Heart left ventricle (tissue), 16 donors: ENCODE results near the gene GRIK1. TPM values are rescaled to one million over a fixed set of nuclear protein-coding genes. Genes with fewer than 3 reads are reported as not detected.

Experiments
- ATAC-seq, 4 donors: fragments of 200-7000 bp; cut with Tn5 transposase; one replicate each; pipeline ENCODE4 v1.9.1; 2020 to 2022; ENCODE audit warnings: moderate library complexity in 4 of 4, mild to moderate bottlenecking in 3 of 4, moderate number of reproducible peaks in 1 of 4
- DNase-seq, 5 donors: peaks; one replicate each; pipeline ENCODE4 v3.0.0-alpha.2; 2020
- H3K27ac ChIP-seq, 12 donors: fragments of 200-600 bp; sonication (generic) in 4 of 12; one replicate each; pipeline versions ENCODE4 v1.5.0 to v1.8.0; 2016 to 2022; ENCODE audit warnings: mild to moderate bottlenecking in 2 of 12
- H3K27me3 ChIP-seq, 9 donors: fragments of 200-600 bp; sonication (generic) in 2 of 9; one replicate each; pipeline versions ENCODE4 v1.5.1 to v1.8.0; 2016 to 2022; ENCODE audit warnings: mild to moderate bottlenecking in 3 of 9
- H3K36me3 ChIP-seq, 9 donors: fragments of 200-600 bp; sonication (generic) in 2 of 9; one replicate each; pipeline versions ENCODE4 v1.5.0 to v1.8.0; 2018 to 2022; ENCODE audit warnings: mild to moderate bottlenecking in 2 of 9
- H3K4me1 ChIP-seq, 12 donors: fragments of 200-600 bp; sonication (generic) in 4 of 12; one replicate each; pipeline versions ENCODE4 v1.5.0 to v1.8.0; 2016 to 2022; ENCODE audit warnings: mild to moderate bottlenecking in 3 of 12
- H3K4me3 ChIP-seq, 12 donors: fragments of 200-600 bp; sonication (generic) in 4 of 12; one replicate each; pipeline versions ENCODE4 v1.5.0 to v1.8.0; 2017 to 2022; ENCODE audit warnings: mild to moderate bottlenecking in 9 of 12, moderate library complexity in 4 of 12
- H3K9me3 ChIP-seq, 12 donors: fragments of 200-600 bp; sonication (generic) in 4 of 12; one replicate each; pipeline versions ENCODE4 v1.5.0 to v1.8.0; 2016 to 2022; ENCODE audit warnings: mild to moderate bottlenecking in 1 of 12
- POLR2A ChIP-seq, 2 donors: fragments of 450-650 bp; IDR thresholded peaks; one replicate each; pipeline ENCODE4 v1.6.1; 2017; ENCODE audit warnings: antibody characterized with exemption in 2 of 2, mild to moderate bottlenecking in 2 of 2, moderate library complexity in 2 of 2
- WGBS, 4 donors: extraction: QIAGEN DNeasy Blood & Tissue Kit in 2 of 4; methylation state at CpG; one replicate each; pipeline versions ENCODE4 v1.1.5 to v1.1.7; 2013 to 2018; 5-methylcytosine and 5-hydroxymethylcytosine counted together
- intact Hi-C, 10 donors: fragments of 100-400 bp; cut with DNase I; formaldehyde crosslinking; loops; one replicate each; pipeline versions ENCODE4 v1.11.1 to v1.14.2; 2022
- polyA plus RNA-seq, 2 donors: library from polyadenylated mRNA; stranded (reverse); fragments of 200-250 nt; gene quantifications; one replicate each; pipeline ENCODE4 v1.2.3, GENCODE V29; 2013
- total RNA-seq, 9 donors: library from RNA; depleted of rRNA in 2 of 9; stranded (reverse); fragments of >200 nt in 2 of 9; fragmentation: NEBNext Ultra II Directional in 3 of 9; extraction: Animal tissue kit (Norgen Biotek cat#: 25700) in 3 of 9; gene quantifications; one replicate each; pipeline versions ENCODE4 v1.1.0 to v1.2.4, GENCODE V29; 2016 to 2023
- TF ChIP-seq, protein P1 (sequence below), 12 donors: fragments of 200-600 bp; sonication (generic) in 4 of 12; IDR thresholded peaks; one replicate each; pipeline versions ENCODE4 v1.5.0 to v1.8.0; 2018 to 2022; ENCODE audit warnings: antibody characterized with exemption in 12 of 12, mild to moderate bottlenecking in 5 of 12
- donor health status: ischemic (EF 13 %, LVEDD 7.1; RV severe dilation, severe dysfunction).
- donor health status: healthy with polysubstance abuse.
- donor health status: DM: no; HTN: yes; CAD: no.
- donor health status: DM: no; HTN: no; CAD: no.
- donor health status: ischemic (EF 25% LVEDD 6.9; RV normal size, moderate dysfunction).
- donor health status: ischemic (EF 25% LVEDD 5.7; RV mildly dilated, moderate dysfunction).
- donor health status: healthy.
- donor health status: DM: yes; HTN: yes; CAD: no.
- donor health status: ischemic (EF 35%, LVEDD 5.7; RV mildly dilated, moderate dysfunction).
- donor health status: nonischemic (EF 11% LVEDD 7.7; RV severe dilation, severe dysfunction).
- donor health status: DM: yes; HTN: yes; CAD: no.
- donor health status: PGD.
- donor health status: ischemic (EF 29% LVEDD 5.4; RV normal size, mild dysfunction).
- donor health status: nonischemic (EF 23%, LVEDD 6.1; RV moderate dilation, normal function).

GRIK1 gene
- total and polyA plus RNA-seq, 11 donors = 0.12 TPM; not detected in 10

DNA sequence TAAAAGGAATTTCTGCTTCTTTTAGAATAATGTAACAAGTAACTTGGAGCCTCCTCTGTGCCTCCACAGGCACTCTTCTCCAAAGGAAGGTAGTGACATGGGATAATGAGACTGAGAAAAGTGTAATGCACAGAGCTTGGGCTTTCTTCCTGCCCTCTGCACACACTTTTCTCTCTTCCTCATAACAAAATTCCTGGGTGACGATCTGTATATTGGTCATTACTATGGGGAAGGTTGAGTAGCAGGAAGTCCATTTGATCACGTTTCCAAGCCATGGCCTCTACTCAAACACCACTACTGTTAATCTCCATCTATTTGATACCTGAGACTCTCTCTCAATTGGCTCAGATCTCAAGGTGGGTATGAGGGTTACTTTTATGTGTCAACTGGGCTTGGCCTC lies 113.9 kb downstream of the GRIK1 start:
- Histone ChIP-seq H3K36me3 (no peaks in the 10 kb centered on the region), H3K4me3 (no peak overlapping the region), H3K9me3 (peaks cover 0 to 13% (median 3%) of the 10 kb centered on the region in 12 donors), H3K27ac (no peak overlapping the region), H3K4me1 (no peaks in the 10 kb centered on the region), H3K27me3 (no peaks in the 10 kb centered on the region)
- DNase-seq = no peak
- intact Hi-C loops = no loop called here
- ATAC-seq = no peak
- WGBS, 4 donors = 71 to 84% (median 76%) methylated on average over 2 of the region's 2 CpGs
- no peak for TF ChIP-seq POLR2A (IDR thresholded peaks at IDR 0.05)
- TF ChIP-seq, protein P1, sequence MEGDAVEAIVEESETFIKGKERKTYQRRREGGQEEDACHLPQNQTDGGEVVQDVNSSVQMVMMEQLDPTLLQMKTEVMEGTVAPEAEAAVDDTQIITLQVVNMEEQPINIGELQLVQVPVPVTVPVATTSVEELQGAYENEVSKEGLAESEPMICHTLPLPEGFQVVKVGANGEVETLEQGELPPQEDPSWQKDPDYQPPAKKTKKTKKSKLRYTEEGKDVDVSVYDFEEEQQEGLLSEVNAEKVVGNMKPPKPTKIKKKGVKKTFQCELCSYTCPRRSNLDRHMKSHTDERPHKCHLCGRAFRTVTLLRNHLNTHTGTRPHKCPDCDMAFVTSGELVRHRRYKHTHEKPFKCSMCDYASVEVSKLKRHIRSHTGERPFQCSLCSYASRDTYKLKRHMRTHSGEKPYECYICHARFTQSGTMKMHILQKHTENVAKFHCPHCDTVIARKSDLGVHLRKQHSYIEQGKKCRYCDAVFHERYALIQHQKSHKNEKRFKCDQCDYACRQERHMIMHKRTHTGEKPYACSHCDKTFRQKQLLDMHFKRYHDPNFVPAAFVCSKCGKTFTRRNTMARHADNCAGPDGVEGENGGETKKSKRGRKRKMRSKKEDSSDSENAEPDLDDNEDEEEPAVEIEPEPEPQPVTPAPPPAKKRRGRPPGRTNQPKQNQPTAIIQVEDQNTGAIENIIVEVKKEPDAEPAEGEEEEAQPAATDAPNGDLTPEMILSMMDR (IDR thresholded peaks at IDR 0.05) = no peak

DNA sequence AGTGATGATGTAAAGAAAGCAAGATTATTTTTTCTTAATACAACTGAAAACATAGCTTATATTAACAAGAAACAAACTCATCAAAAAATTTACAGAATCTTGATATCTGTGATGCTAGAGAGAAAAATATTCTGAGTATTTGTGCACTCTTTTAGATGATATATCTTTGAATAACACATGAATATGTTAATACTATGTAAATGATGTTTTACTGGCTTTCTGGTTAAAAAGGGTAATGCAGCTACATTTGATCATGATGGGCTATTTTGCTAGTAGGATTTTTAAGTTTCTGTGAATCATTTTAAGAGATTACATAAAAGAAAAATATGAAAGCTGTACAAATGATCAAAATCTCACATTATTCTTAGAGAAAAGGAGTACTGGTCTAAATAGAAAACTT lies 114.5 kb downstream of the GRIK1 start:
- peaks cover 0 to 13% (median 3%) of the 10 kb centered on the region in 12 donors for H3K9me3 ChIP-seq
- H3K4me1 ChIP-seq = no peaks in the 10 kb centered on the region
- no peaks in the 10 kb centered on the region for H3K36me3 ChIP-seq
- TF ChIP-seq, protein P1 (IDR thresholded peaks at IDR 0.05) = no peak
- no peak for TF ChIP-seq POLR2A (IDR thresholded peaks at IDR 0.05)
- ATAC-seq (no peak), DNase-seq (no peak)
- no peak overlapping the region for H3K4me3 ChIP-seq
- no peak overlapping the region for H3K27ac ChIP-seq
- intact Hi-C loops = no loop called here
- no peaks in the 10 kb centered on the region for H3K27me3 ChIP-seq

DNA sequence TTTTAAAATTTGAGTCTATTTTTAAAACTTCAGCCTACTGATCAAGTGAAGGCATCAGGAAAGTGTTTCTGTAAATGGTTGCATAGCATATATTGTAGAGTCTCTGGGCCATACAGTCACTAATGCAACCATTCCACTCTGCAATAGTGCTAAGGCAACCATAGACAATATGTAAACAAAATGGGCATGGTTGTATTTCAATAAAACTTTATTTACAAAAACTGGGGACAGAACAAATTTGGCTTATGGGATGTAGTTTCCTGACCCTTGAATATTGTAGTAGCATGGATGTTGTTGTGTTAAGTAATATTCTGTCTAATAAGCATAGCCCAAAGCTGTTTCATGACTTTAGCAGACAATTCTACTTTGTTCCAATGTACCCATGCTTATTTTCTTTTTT lies 117.7 kb downstream of the GRIK1 start:
- H3K27ac ChIP-seq = no peak overlapping the region
- no peaks in the 10 kb centered on the region for H3K36me3 ChIP-seq
- intact Hi-C loops = no loop called here
- DNase-seq (no peak), ATAC-seq (no peak)
- H3K4me3 ChIP-seq = no peak overlapping the region
- H3K4me1 ChIP-seq = no peaks in the 10 kb centered on the region
- no peaks in the 10 kb centered on the region for H3K27me3 ChIP-seq
- TF ChIP-seq POLR2A (IDR thresholded peaks at IDR 0.05) = no peak
- TF ChIP-seq, protein P1 (IDR thresholded peaks at IDR 0.05) = no peak
- H3K9me3 ChIP-seq = peaks cover 0 to 3% (median 0%) of the 10 kb centered on the region in 12 donors

DNA sequence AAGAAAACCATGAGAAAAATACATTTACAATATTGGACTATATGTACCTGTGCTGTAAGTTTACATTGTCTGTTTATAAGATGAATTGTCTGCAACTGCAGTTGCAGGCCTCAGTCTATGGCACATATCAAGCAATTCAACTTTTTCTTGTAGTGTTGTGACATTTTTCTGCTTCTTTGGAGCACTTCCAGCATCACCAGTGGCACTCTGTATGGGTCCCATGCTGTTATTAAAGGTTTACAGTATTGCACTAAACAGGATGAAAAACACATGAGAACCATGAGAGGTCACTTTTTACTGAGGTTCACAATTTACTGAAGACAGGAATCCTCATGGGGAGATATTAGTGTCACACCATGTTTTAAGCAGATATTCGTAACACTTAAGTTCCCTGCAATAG lies 118.6 kb downstream of the GRIK1 start:
- Histone ChIP-seq H3K4me1 (no peaks in the 10 kb centered on the region), H3K27me3 (no peaks in the 10 kb centered on the region), H3K9me3 (no peaks in the 10 kb centered on the region), H3K4me3 (no peak overlapping the region), H3K36me3 (no peaks in the 10 kb centered on the region), H3K27ac (no peak overlapping the region)
- intact Hi-C loops = no loop called here
- no peak for ATAC-seq
- 92 to 100% (median 96%) methylated on average over 1 of the region's 1 CpG for WGBS, 4 donors
- DNase-seq = no peak
- TF ChIP-seq, protein P1 (IDR thresholded peaks at IDR 0.05) = no peak
- no peak for TF ChIP-seq POLR2A (IDR thresholded peaks at IDR 0.05)
